ENCODE data around the gene GPR87.

Gene GPR87

GRCh38 chr3:151315136-151315535 lies 1.5 kb downstream of the GPR87 start:
- DNase-seq: no peak

- no peak for DNase-seq
These were observed 2.0 kb downstream of the GPR87 start for GRCh38 chr3:151314593-151314992.

- DNase-seq: no peak
These were observed 2.5 kb downstream of the GPR87 start for GRCh38 chr3:151314137-151314536.

- no peak for DNase-seq
These were observed 3.6 kb downstream of the GPR87 start for GRCh38 chr3:151312972-151313371.

- no peak for DNase-seq
These were observed 7.1 kb downstream of the GPR87 start for GRCh38 chr3:151309566-151309965.

- DNase-seq: no peak
These were observed 8.8 kb downstream of the GPR87 start for GRCh38 chr3:151307583-151308488.

- DNase-seq: no peak
These were observed 9.5 kb downstream of the GPR87 start for GRCh38 chr3:151307131-151307530.

GRCh38 chr3:151306168-151306810 lies 10.3 kb downstream of the GPR87 start:
- peak; percentile 15 for DNase-seq

GRCh38 chr3:151305775-151306151 lies 10.9 kb downstream of the GPR87 start:
- DNase-seq: no peak

- peak; percentile 53 for DNase-seq
These were observed 11.4 kb downstream of the GPR87 start for GRCh38 chr3:151305060-151305774.

GRCh38 chr3:151303751-151304150 lies 12.9 kb downstream of the GPR87 start:
- DNase-seq: peak; percentile 46

GRCh38 chr3:151301787-151302186 lies 14.8 kb downstream of the GPR87 start:
- no peak for DNase-seq

GRCh38 chr3:151300539-151300938 lies 16.1 kb downstream of the GPR87 start:
- DNase-seq: no peak

- DNase-seq: no peak
These were observed 17.6 kb downstream of the GPR87 start for GRCh38 chr3:151299006-151299405.

GRCh38 chr3:151297429-151297828 lies 19.2 kb downstream of the GPR87 start:
- no peak for DNase-seq

- no peak for DNase-seq
These were observed 20.4 kb downstream of the GPR87 start for GRCh38 chr3:151296226-151296625.

- DNase-seq: no peak
These were observed 23.5 kb downstream of the GPR87 start for GRCh38 chr3:151293127-151293526.

- no peak for DNase-seq
These were observed 25.9 kb downstream of the GPR87 start for GRCh38 chr3:151290673-151291072.

- DNase-seq: no peak
These were observed 27.2 kb downstream of the GPR87 start for GRCh38 chr3:151289445-151289844.

- DNase-seq: no peak
These were observed 30.7 kb downstream of the GPR87 start for GRCh38 chr3:151285940-151286339.

- peak; percentile 48 for DNase-seq
These were observed 32.6 kb downstream of the GPR87 start for GRCh38 chr3:151283907-151284461.

- no peak for DNase-seq
These were observed 33.2 kb downstream of the GPR87 start for GRCh38 chr3:151283387-151283786.

- no peak for DNase-seq
These were observed 33.7 kb downstream of the GPR87 start for GRCh38 chr3:151282921-151283320.

All from stimulated activated CD4-positive, alpha-beta T cell treated with anti-CD3 and anti-CD28 coated beads, Interleukin-15, amount 100 ng/mL, for 24 hours (primary cell).